ENCODE data around the gene SEMA4F. TPM values are rescaled to one million over a fixed set of nuclear protein-coding genes. Genes with fewer than 3 reads are reported as not detected.
A peak's percentile ranks its signal among the peaks of the same experiment; 100 is the strongest.
"Not testable (repeated sequence)": the region's sequence is repeated elsewhere in the genome, so short reads cannot be mapped to it uniquely, and the experiment has no call there.

The SEMA4F gene, protein sequence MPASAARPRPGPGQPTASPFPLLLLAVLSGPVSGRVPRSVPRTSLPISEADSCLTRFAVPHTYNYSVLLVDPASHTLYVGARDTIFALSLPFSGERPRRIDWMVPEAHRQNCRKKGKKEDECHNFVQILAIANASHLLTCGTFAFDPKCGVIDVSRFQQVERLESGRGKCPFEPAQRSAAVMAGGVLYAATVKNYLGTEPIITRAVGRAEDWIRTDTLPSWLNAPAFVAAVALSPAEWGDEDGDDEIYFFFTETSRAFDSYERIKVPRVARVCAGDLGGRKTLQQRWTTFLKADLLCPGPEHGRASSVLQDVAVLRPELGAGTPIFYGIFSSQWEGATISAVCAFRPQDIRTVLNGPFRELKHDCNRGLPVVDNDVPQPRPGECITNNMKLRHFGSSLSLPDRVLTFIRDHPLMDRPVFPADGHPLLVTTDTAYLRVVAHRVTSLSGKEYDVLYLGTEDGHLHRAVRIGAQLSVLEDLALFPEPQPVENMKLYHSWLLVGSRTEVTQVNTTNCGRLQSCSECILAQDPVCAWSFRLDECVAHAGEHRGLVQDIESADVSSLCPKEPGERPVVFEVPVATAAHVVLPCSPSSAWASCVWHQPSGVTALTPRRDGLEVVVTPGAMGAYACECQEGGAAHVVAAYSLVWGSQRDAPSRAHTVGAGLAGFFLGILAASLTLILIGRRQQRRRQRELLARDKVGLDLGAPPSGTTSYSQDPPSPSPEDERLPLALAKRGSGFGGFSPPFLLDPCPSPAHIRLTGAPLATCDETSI
- polyA plus RNA-seq (ENCODE audit: insufficient read length in 10 of 10), result 1 to 10 TPM; 2.4 to 5.6 (median 3.1) TPM
- long read RNA-seq, donor 1, result 0 reads
- long read RNA-seq, donor 2, result 0 reads
- long read RNA-seq, donor 3, result 0 reads
- long read RNA-seq, donor 4, result 0 reads
- long read RNA-seq, donor 5, result 0 reads
- long read RNA-seq, donor 6, result 0 reads
- long read RNA-seq, donor 7, result 0 reads
- long read RNA-seq, donor 8, full-length matches to known transcripts, result 2 of 2 reads
- long read RNA-seq, donor 8, partial matches to known transcripts, result 0 of 2 reads
- long read RNA-seq, donor 8, other reads (novel, unspliced or antisense), result 0 of 2 reads
- long read RNA-seq, donor 9, result 0 reads

DNA sequence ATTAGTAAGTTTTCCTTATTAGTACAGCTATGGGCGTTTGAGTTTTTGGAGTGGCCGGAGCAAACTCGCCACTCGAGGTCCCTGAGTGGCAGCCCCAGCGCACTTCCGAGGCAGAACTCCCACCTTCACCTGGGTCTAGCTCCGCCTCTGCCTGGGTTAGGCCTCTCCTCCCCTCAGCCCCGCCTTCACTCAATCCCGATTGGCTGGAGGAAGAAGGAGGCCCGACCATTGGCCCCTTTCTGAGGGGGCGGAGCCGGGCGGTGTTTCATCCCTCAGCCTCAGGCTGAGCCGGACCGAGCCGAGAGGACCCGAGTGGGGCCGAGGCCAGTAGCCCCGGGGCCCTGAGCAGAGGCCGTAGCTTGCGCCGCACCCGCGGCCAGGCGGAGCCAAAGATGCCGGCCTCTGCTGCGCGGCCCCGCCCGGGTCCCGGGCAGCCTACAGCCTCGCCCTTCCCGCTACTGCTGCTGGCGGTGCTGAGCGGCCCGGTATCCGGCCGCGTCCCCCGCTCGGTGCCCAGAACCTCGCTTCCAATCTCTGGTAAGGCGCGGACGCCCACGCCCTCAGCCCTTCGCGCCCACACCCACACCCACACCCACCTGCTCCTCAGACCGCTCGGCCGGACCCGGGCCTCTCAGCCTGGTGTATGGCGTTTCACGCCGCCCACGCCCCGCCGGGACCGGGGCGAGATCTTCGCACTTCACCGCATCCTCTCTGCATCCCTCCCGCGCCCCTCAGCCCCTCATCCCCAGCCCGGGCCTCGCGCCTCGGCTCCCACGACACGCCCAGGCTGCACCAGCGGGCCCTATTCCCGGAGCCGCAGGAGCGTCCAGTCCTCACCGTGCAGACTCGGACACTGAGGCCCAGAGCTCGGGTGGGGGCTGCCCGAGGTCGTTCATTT, at the start of gene SEMA4F:
SEMA4F (plus strand) TSS at position 263 of the 898 bp plus-strand sequence; CDS start at position 393, 130 bp downstream.
- DNase-seq, result peak; percentile 94 to 98 (median 96)

DNA sequence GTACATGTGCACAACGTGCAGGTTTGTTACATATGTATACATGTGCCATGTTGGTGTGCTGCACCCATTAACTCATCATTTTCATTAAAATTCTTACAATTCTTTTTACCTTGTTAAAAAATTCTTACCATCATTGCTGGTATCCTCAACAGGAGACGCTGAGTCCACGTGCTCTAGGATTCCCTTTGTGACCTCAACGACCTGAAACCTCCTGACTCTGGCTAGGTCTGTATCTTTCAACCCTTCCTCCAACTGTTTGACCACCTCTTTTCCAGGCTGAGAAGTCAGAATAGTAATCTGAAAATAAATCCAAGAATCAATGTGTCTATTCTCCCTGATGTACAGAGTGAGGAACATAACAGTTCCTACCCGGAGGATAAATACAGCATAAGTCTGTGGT, 47.1 kb upstream of the SEMA4F start:
- no peak for DNase-seq

DNA sequence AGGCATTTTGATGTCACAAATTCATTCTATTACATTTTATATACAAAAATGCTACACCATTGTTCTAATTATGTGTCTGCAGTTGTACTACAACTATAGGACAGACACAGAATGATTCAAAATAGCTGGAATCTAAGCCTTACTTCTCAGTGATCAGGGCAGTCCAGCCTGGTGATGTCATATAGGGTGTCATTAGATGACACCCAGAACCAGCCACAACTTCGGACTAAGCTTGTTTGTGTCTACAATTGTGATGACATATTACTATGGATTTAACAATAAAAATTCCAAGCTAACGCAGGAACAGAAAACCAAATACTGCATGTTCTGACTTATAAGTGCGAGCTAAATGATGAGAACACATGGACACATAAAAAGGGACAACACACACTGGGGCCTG, 36.9 kb upstream of the SEMA4F start:
- no peak for DNase-seq

DNA sequence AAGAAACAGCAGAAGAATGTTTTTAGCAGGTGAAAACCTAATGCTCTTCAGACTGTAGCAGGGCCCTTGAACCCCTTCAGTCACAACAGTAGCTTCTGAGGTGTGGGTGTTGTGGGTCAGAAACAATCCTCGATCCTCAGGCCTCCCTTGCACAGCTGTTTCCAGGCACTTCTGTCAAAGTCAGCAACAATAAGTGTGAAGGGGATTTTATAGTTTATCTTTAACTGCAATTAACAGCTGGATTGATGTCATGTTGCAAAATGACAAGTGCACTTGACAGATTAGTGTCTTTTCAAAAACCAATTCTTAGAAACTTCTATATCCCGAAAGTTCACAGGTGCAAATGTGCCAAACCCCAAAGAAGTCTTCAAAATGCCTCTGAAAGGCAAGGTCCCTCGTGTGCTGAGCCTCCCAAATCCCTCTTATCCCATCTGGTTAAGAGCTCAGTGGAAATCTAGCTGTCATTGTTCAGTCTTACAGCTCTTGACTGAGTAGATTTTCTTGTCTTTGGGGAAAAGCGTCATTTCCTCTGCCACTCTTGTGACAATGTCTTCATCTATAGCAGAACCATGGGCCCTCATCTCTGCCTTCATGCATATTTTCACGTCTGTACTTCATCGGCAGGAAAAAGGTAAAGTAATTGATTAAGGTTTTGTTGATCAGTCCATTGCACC, 35.5 kb upstream of the SEMA4F start:
- DNase-seq, result no peak

DNA sequence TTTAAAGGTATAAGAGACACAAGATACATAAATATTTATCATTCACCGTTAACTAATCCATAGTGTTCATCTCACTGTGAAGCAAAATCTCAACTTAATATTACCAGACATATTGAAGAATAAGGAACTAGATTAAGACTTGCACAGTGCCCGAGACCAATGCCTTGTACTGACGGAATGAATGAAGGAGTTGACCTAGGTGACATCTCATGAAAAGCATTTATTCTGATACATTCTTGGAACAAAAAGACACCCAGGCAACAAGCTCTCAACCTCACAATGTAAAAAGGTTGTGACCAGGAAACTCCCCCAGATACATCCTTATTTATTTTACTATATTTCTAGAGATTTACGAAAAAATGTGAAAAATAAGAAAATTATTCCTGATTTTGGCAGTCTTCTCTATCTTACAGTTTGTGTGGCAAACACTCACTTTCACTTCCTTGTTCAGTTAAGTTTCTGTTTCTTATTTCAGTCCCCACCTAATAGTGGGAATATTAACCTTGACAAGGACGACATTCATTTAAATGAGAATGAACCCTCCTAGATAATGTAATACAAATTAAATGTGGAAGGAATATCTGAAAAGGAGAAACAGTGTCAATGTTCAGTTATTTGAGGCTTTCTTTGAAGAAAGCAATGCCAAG, 34.3 kb upstream of the SEMA4F start:
- DNase-seq, result no peak

DNA sequence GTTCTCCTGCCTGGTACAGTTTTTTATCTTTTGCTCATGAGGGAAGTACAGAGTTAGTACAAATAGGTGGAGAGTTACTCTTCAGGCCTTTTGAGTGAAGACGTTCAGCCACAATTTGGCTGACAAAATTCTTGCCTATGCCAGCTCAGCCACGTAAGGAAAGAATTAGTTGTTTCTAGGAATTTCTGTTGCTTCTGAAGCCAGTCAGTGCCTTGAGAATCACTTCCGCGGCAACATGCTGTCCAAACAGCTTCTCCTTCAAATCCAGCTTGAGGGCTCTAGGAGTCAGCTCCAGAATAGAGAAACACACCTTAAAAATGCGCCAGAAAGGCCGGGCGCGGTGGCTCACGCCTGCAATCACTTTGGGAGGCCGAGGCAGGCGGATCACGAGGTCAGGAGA, 33.4 kb upstream of the SEMA4F start:
- DNase-seq, result no peak

DNA sequence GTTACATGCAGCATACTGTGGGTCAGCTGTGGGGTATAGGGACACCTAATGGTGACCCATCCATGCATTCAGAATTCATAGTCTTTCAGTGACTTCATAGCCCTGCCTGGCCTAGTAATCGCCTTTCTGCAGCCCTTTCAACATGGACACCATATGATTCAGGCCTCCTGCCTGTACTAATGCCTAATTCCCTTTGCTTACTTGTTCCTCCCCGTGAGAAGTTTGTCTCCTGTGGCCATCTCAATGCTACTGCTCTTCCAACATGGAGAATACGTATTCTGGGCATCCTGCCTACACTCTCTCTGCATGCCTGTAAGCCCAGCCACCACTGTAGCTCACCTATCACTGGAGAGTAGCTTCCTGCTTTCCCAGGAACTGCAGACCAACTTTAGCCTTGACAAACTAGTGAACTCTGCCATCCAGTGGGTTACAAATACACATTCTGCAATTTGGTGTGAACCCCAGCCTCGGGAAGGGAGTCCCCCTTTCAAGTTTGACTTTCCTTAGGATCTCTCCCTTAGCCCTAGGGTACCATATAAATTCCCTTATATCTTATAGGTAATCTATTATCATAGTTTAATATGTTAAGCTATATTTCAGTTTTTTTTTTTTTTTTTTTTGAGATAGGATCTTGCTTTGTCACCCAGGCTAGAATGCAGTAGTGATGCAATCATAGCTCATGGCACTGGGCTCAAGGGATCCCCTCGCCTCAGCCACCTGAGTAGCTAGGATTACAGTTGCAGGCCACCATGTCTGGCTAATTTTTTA, 28.2 kb upstream of the SEMA4F start:
- no peak for DNase-seq

DNA sequence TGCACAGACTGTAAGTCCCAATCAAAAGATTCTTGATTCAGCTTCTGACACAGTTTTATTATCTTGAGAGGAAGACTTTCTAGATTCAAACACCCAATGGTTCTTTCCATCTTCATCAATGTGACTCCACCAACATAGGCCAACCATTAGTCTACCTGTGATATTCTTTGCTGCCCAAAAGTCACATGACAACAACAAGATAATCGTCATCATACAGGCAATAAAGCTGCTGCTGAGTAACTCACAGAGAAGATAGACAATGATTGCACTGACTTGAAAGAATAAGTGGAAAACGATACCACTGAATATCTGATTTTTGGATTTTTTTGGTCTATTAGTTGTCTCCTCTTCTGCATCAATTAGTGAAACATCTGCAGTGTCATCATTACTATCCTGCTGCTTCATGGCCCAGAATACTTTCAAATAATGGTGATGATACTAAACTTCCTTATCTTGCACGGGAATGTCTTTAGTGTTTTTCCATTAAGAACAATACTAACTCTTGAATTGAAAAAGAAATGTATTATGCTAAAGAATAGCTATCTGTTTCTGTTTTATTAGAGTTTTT, 25.4 kb upstream of the SEMA4F start:
- DNase-seq, result no peak

DNA sequence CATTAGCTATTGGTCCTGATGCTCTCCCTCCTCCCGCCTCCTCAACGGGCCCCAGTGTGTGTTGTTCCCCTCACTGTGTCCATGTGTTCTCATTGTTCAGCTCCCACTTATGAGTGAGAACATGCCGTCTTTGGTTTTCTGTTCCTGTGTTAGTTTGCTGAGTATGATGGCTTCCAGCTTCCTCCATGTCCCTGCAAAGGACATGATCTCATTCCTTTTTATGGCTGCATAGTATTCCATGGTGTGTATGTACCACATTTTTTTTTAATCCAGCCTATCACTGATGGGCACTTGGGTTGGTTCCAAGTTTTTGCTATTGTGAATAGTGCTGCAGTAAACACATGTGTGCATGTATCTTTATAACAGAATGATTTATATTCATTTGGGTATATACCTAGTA, 23.6 kb upstream of the SEMA4F start:
- DNase-seq, result not testable (repeated sequence)

DNA sequence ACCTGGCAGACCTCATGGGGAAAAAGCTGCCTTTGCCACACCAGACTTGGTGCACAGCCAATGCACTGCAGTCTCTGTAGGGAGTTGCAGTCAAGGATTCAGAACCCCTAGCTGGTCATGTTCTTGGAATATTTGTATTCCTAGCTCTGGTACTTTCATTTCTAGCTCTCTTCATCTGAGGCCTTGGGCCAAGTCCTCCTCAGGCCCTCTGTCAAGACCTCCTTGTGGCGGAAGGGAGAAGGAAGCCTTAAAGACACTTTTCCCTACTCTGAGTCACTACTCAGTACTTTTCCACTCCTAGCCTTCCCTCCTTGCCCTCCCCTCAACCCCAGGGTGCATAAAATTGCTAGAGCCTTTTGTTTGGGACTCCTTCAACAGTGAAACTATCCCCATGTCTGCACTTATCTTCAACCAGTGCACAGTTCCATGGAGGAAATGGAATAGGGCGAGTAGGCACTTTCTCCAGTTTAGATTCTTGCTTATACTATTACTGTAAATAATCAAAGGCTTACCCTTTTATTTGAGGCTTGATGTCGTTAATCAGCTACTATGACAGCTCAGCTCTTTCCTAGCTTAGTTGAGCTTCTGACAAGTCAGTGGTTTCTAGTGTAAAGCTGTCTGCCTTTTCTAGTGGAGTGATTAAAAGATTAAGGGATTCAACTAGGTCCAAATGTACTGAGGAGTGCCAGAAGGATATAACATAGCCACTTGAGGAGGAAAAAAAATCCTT, 21.7 kb upstream of the SEMA4F start:
- DNase-seq, result no peak

DNA sequence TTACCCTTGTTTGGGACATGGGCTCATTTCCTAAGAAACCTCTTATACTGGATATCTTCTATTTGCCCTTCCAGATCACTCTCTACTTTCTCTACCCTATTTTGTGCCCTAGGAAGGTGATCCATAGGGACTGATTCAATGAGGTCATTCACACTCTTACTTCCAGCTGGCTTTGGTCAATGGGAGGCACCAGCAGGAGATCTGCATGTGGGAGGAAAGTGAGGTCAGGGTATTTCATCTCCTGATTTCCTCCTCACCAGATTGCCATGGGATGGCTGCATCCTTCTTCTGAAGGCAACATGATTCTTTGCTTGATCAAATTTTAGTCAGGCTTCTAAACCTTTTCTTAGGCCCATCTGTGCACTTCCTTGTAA, 21.1 kb upstream of the SEMA4F start:
- DNase-seq, result no peak

DNA sequence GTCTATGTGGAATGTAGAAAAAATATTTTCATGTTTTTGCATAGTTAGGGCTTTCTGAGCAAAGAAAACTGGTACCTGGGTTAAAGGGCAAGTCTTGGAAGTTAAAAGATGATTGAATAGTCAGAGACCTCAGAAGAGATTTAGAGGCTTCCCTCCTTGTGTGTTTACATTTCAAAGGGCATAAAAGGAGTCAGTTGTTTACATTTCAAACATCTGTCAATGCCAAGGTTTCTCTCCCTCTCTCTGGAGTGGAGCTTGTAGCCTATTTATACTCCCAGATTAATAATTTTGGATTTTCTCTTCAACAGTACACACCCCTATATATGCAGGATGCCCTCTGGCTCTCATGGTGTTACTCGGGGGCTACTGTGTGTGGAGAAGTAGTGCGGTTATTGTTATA, 14.5 kb upstream of the SEMA4F start:
- DNase-seq, result no peak

DNA sequence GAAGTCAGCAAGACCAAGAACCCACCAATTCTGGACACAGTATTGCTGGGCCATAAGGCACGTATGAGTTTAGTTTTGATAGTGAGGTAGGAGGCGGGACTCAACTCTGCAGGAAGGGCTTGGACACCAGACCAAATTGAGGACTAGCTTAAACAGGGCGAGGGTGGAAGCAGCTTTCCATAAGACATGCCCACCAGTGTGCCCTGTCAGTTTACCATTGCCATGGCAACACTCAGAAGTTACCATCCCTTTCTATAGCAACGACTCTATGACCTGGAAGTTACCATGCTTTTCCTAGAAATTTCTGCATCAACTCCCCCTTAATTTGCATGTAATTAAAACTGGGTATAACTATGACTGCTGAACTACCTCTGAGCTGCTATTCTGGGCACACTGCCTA, 8.7 kb upstream of the SEMA4F start:
- no peak for DNase-seq

DNA sequence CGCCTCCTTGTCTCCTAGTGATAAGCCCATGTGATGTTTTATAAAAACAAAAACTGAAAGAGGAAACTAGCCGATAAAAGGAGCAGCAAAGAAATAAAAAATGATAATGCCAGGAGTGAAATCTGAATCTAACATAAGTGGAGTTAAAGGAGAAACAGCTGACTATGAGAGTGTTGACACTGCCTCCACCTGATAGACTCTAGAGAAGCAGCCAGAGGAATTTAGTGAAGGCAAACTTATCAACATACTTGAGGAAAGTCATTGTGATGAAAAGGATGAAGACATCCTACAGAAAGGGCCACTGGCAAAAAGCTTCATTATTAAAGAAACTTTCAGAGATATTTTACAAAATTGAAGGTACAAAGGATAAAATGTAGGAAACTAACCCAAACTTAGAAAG, 7.8 kb upstream of the SEMA4F start:
- no peak for DNase-seq

DNA sequence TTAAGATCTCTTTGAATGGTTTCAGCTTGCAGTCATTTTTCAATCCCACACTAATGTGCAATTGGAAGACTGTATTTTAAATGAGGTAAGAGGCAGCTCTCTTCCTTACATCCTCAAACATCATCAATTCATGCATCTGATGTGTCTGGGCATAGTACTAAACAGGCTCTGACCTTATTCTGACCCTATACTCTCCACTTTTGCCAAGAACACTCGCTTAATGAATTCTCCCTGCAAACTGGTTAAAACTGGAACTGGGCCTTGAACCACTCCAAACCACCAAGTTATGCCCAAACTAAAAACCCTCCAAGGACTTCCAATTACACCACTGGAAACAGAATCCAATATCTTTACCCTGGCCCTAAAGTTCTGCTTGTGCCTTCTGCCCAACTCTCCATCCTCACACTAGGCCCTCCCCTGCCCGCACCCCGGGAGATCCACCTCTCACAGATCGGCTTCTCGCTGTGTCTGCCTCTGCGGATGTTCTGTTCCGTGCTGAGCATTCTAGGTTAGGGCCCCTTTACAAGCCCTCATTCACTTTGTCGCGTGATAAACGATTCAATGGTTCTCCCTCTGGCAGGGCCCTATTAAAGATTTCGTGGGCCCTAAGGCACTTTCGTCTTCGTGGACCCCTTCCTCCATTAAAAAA, 7.1 kb upstream of the SEMA4F start:
- DNase-seq, result no peak

DNA sequence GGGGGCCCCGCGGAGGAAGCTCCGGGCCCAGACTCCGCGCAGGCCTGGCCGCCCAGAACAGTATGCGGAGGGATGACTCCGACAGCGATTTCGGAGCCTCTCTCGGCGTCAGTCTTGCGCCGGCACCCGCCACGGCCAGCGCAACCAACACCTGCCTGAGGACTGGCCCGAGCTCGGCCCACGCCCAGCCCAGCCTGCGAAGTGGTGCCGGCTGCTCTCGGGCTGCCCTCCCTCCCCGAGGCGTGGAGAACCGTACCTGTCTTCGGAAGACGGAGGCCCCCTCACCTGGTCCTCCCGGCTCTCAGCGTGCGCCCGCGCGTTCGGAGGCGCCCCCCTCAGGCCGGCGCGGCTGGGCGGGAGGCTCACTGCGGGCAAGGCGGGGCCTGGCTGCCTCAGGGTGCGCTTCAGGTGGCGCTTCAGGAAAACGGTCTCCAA, 6.0 kb upstream of the SEMA4F start, which contains the start of gene M1AP:
M1AP (minus strand) TSS at position 322 of the 435 bp plus-strand sequence. CDS start 8,055 bp downstream, outside the sequence.
- DNase-seq, result no peak

DNA sequence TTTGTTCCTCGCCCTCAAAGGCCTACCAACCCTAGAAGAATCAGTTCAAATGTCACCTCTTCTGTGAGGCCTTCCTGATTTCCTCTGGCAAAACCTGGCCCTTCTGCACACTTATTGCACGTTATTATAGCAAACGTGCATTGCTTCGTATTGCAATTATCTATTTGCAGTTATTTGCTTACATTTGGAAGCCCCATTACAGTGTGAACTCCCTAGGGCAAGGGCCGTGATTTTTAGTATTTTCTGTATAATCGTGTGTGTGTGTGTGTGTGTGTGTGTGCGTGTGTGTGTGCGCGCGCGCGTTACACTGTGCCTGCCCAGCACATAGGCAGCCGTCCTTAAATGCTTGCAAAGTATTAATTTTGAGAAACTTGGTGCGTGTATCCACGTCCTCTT, 460 bp upstream of the SEMA4F start:
- DNase-seq, result no peak

DNA sequence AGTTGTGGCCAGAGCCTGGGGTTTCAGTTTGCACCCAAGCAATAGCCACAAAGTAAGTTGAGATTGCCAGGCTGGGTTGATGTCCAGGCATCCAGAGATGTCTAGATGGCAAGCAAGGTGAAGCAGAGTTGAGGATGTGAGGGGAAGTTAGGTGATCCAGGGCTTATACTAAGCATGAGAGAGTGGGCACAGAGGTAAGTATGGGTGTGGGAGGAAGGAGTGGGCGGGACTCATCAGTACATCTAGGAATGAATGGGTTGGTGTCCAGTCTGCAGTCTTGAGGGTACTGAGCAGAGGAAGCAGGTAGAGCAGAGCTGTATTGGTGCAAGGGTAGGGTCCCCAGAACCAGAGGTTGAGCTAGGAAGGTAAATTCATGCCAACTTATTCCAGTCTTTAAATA, 1.5 kb downstream of the SEMA4F start:
- DNase-seq, result no peak

Measured in muscle of back (tissue), 13 donors.